Mucosa of stomach (tissue), 1 donor: ENCODE data around the gene CRYGN.

Experiments used
- H3K27me3 ChIP-seq: one replicate; pipeline ENCODE4 v1.7.0; 2013; ENCODE audit warnings: mild to moderate bottlenecking, low read length; ENCODE audit not compliant: control insufficient read depth, insufficient read depth
- H3K36me3 ChIP-seq: one replicate; pipeline ENCODE4 v1.7.0; 2013; ENCODE audit warnings: low read length; ENCODE audit not compliant: control insufficient read depth, insufficient read depth
- H3K4me1 ChIP-seq: one replicate; pipeline ENCODE4 v1.7.0; 2013; ENCODE audit warnings: mild to moderate bottlenecking, low read length; ENCODE audit not compliant: control insufficient read depth, insufficient read depth
- H3K4me3 ChIP-seq: one replicate; pipeline ENCODE4 v1.7.0; 2013; ENCODE audit warnings: low read length
- H3K9ac ChIP-seq: one replicate; pipeline ENCODE4 v1.7.0; 2013; ENCODE audit warnings: mild to moderate bottlenecking, low read length, moderate library complexity
- H3K9me3 ChIP-seq: one replicate; pipeline ENCODE4 v1.7.0; 2013; ENCODE audit warnings: mild to moderate bottlenecking, low read length, moderate library complexity; ENCODE audit not compliant: control insufficient read depth
- donor health status: Pancreatic carcinoma.

CRYGN gene

DNA sequence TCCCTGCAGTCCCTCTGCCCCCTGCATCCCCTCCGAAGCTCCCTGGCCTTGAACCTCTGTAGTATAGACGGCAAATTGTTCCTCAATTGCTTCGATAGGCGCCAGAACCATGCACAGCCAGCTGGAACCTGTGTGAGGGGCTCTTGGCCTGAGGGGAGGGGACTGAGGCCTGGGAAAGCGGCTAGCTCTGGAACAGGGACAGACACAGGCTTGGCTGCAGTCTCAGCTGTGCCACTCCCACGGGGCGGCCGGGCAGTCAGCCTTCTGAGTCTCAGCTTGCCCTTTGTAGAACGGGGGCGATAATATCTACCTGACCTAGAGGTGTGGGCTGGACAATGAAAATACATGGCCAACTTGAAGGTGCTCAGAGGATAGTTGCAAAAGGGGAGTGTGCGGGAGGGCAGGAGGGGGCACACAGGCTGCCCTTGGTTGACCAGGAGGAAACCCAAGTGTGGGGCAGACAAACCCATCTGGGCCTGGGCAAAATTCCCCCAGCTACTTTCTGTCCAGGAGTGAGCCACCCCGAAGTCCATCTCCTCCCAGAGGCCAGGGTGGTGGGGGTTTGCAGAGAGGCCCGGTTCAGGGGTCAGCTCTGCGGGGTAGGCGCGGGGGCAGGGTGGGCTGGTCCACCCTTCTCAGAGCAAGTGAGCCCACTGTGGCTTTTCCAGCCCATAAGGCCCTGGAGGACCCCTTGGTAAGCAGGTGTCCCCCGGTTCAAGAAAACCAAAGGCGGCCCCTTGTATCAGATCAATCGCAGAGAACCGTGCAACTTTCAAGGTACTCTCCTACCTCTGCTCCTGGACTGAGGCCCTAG is 4.6 kb downstream of the CRYGN start:
- peaks cover under 1% of the 10 kb centered on the region for H3K4me1 ChIP-seq
- peaks cover 26% of the 10 kb centered on the region for H3K27me3 ChIP-seq

GRCh38 chr7:151434549-151434948 is 5.4 kb downstream of the CRYGN start:
- Histone ChIP-seq H3K4me3 (no peak overlapping the region), H3K36me3 (no peaks in the 10 kb centered on the region), H3K9me3 (no peaks in the 10 kb centered on the region), H3K9ac (no peak overlapping the region), H3K4me1 (peaks cover 8% of the 10 kb centered on the region), H3K27me3 (peaks cover 18% of the 10 kb centered on the region)

More for the DNA sequence above, 4.6 kb downstream of the CRYGN start:
- Histone ChIP-seq H3K9me3 (no peaks in the 10 kb centered on the region), H3K36me3 (no peaks in the 10 kb centered on the region), H3K9ac (no peak overlapping the region), H3K4me3 (no peak overlapping the region)

DNA sequence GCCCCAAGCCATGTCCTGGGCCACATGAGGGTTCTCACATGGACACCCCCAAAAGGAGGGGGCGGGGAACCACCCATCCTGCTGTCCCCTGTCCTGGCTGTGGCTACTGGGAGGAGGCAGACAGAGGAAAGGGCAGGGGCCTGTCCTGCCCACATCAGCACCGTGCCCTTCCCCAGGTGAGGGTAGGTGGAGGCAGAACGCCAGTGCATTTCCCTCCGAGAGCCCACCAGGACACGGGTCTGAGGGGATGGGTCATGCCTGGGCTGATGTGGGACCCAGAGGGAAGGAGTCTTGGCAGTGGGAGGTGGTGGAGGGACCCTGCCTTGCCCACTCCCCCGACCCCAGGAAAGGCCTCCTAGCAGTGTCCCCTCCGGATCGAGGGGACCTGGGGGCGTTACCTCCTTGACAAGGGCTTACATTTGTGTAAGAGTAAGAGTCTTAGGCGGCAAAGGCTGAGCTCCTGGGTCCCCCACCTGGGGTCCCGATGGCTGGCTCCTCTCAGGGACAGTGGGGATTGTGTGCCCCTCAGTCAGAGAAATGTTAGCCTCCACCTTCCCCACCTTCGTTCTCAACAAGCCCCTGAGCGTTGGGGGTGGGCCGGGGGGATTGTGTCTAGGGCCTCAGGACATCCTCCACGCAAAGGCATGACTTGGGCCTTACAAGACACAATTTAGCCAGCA is 6.1 kb downstream of the CRYGN start:
- Histone ChIP-seq H3K9me3 (no peaks in the 10 kb centered on the region), H3K9ac (no peak overlapping the region), H3K27me3 (peaks cover 12% of the 10 kb centered on the region), H3K36me3 (no peaks in the 10 kb centered on the region), H3K4me1 (peaks cover 15% of the 10 kb centered on the region), H3K4me3 (no peak overlapping the region)

- Histone ChIP-seq H3K4me3 (no peak overlapping the region), H3K4me1 (peaks cover 15% of the 10 kb centered on the region), H3K36me3 (no peaks in the 10 kb centered on the region), H3K9me3 (no peaks in the 10 kb centered on the region), H3K27me3 (peaks cover 4% of the 10 kb centered on the region), H3K9ac (no peak overlapping the region)
Measured at GRCh38 chr7:151432658-151433521, 7.1 kb downstream of the CRYGN start.

DNA sequence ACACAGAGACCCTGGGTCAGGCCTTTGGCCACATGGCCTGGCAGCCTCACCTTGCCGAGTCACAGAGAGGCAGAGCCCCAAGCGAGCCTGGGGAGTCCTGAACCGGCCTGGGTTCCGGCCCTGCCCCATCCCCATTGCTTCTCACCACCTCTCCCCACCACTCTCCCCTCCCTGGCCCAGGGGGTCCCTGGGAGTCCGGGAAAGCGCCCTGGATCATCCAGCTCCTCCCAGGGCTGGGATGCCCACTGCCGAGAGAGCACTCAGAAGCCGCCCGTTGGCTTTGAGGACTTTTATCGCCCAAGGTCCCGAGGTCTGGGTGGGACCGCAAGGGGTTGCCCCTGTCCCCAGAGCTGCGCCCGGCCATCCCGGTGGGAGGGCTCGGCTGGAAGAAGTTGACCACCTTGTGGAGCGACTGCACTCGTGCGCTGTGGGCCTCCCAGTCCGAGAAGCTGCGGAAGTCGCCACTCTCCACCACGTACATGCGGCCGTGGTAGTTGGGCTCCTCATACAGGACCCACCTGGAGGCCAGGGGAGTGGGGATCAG is 8.1 kb downstream of the CRYGN start:
- Histone ChIP-seq H3K9me3 (no peaks in the 10 kb centered on the region), H3K9ac (no peak overlapping the region), H3K36me3 (no peaks in the 10 kb centered on the region), H3K4me3 (no peak overlapping the region), H3K27me3 (peaks cover 4% of the 10 kb centered on the region), H3K4me1 (peaks cover 15% of the 10 kb centered on the region)

- H3K4me1 ChIP-seq, result peaks cover 18% of the 10 kb centered on the region
- peaks cover 4% of the 10 kb centered on the region for H3K27me3 ChIP-seq
- no peaks in the 10 kb centered on the region for H3K9me3 ChIP-seq
- H3K9ac ChIP-seq, result no peak overlapping the region
- no peak overlapping the region for H3K4me3 ChIP-seq
- H3K36me3 ChIP-seq, result no peaks in the 10 kb centered on the region
Measured at GRCh38 chr7:151431281-151431767, 8.6 kb downstream of the CRYGN start.

DNA sequence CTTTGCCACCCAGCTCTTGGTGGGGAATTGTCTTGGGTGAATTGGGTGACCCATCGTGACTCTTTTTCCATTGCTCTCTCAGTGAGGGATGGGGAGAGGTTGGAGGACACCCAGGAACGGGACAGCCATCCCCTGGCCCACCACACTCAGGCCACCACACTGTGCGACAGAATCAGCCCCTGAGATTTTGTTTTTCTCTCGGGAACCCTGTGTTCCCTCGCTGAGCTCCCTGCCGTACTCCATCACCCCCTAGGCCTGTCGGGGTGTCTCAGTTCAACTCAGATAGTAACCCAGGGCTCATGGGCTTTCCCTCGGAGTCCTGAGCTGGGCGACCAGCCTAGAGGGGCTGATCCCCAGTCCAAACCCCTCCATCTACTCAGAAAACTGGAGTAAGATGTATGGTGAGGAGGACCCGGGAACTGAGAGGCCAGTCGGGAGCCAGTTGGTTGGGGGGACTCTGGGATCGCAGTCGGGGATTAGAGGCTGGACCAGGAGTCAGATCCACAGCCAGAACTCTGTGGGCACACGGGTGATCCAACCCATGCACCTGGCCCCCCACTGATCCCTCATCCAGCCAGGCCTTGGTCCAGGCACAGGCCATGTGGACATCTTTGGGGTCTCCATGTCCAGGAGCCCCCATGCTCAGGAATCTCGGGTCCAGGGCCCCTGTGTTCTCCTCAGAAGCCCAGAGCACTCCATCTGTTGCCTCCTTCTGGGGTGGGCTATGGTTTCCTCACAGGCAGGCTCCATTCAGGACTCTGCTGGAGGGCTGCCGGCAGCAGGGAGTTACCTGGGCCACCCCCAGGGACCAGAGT is 9.3 kb downstream of the CRYGN start:
- no peak overlapping the region for H3K9ac ChIP-seq
- no peak overlapping the region for H3K4me3 ChIP-seq
- peaks cover 4% of the 10 kb centered on the region for H3K27me3 ChIP-seq
- H3K9me3 ChIP-seq, result no peaks in the 10 kb centered on the region
- H3K36me3 ChIP-seq, result no peaks in the 10 kb centered on the region
- H3K4me1 ChIP-seq, result peaks cover 21% of the 10 kb centered on the region

- no peak overlapping the region for H3K9ac ChIP-seq
- no peak overlapping the region for H3K4me3 ChIP-seq
- peaks cover 21% of the 10 kb centered on the region for H3K4me1 ChIP-seq
Measured at GRCh38 chr7:151429560-151430331, 10.2 kb downstream of the CRYGN start.

DNA sequence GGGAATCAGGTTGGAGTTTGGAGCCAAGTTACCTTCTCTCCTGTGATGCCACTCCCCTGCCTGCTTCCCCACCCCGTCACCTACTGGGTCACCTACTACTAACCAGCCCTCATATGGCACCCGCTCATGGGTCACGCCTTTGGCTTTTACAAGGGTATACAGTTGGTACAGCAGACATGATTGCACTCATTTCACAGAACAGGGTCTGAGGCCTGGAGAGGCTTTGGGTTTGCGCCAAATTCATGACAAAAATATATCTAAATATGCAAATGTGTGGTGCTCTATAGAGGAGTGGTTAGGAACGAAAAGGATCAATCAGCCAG is 10.7 kb downstream of the CRYGN start:
- H3K27me3 ChIP-seq, result peaks cover 4% of the 10 kb centered on the region
- H3K4me3 ChIP-seq, result no peak overlapping the region
- peaks cover 21% of the 10 kb centered on the region for H3K4me1 ChIP-seq
- no peaks in the 10 kb centered on the region for H3K9me3 ChIP-seq
- no peaks in the 10 kb centered on the region for H3K36me3 ChIP-seq
- H3K9ac ChIP-seq, result no peak overlapping the region

More at GRCh38 chr7:151429560-151430331, 10.2 kb downstream of the CRYGN start:
- H3K36me3 ChIP-seq, result no peaks in the 10 kb centered on the region
- H3K9me3 ChIP-seq, result no peaks in the 10 kb centered on the region
- H3K27me3 ChIP-seq, result peaks cover 4% of the 10 kb centered on the region

DNA sequence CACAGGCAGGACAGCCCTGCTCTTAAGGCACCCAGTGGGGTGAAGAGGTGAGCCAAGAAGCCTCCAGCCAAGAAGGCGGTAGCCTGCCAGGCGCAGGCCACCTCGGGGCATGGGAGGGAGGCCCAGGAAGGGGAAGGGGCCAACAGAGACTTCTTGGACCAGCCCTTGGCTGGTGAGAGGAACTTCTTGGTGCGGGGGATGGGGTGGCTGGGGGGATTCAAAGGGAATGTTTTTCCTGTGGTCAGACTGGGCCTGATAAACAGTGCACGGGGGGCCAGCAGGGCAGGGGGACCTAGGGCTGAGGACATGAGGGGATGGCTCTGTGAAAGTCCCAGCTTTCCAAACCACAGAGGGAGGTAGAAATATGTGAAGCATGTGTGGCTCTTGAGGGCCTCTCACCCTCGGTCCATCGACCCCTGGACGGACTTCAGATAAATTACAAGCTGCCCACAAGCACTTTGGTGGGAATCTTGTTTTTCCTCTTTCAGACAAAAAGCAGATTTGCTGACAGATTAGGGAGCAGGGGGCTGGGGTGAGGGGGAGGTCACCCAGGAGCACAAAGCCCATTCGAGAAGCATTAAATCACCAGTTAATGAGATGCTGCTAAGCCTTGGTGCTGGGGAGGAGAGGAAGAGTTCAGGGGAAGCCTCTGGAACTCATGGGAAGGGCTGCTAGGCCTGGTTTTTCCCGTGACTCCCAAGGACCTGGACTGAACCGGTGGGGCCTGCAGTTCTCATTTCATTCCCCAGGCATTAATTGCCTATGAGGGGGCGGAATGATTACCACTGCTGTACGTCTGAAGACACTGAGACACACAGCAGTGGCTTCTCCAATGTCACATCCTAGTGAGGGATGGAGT is 11.3 kb downstream of the CRYGN start:
- no peaks in the 10 kb centered on the region for H3K36me3 ChIP-seq
- H3K9me3 ChIP-seq, result no peaks in the 10 kb centered on the region
- H3K4me1 ChIP-seq, result peaks cover 24% of the 10 kb centered on the region
- H3K4me3 ChIP-seq, result no peak overlapping the region
- no peak overlapping the region for H3K9ac ChIP-seq
- H3K27me3 ChIP-seq, result peaks cover 4% of the 10 kb centered on the region
